Measurements from ENCODE around the gene TMEM217. TPM values are rescaled to one million over a fixed set of nuclear protein-coding genes. Genes with fewer than 3 reads are reported as not detected.
A peak's percentile ranks its signal among the peaks of the same experiment; 100 is the strongest.

The TMEM217 gene
- total RNA-seq, 1 donor: 13.7 TPM

GRCh38 chr6:37244430-37245310 is 13.3 kb downstream of the TMEM217 start:
- DNase-seq (ENCODE audit: low read depth in 2 of 3, low spot score in 2 of 3): no peak

GRCh38 chr6:37243816-37244370 is 14.1 kb downstream of the TMEM217 start:
- no peak for DNase-seq (ENCODE audit: low read depth in 2 of 3, low spot score in 2 of 3)

- DNase-seq (ENCODE audit: low read depth in 2 of 3, low spot score in 2 of 3): no peak
Measured at GRCh38 chr6:37243131-37243815, 14.7 kb downstream of the TMEM217 start.

- no peak for DNase-seq (ENCODE audit: low read depth in 2 of 3, low spot score in 2 of 3)
Measured at GRCh38 chr6:37242429-37243052, 15.4 kb downstream of the TMEM217 start.

GRCh38 chr6:37241775-37242428 is 16.0 kb downstream of the TMEM217 start:
- DNase-seq (ENCODE audit: low read depth in 2 of 3, low spot score in 2 of 3): no peak

- no peak for DNase-seq (ENCODE audit: low read depth in 2 of 3, low spot score in 2 of 3)
Measured at GRCh38 chr6:37241131-37241530, 16.8 kb downstream of the TMEM217 start.

- peak in 2 of 3 donors; percentile 69 to 88 for DNase-seq (ENCODE audit: low read depth in 2 of 3, low spot score in 2 of 3)
Measured at GRCh38 chr6:37239950-37240713, 17.8 kb downstream of the TMEM217 start.

- DNase-seq (ENCODE audit: low read depth in 2 of 3, low spot score in 2 of 3): no peak
Measured at GRCh38 chr6:37239526-37239925, 18.4 kb downstream of the TMEM217 start.

GRCh38 chr6:37238381-37238780 is 19.6 kb downstream of the TMEM217 start:
- DNase-seq (ENCODE audit: low read depth in 2 of 3, low spot score in 2 of 3): no peak

- no peak for DNase-seq (ENCODE audit: low read depth in 2 of 3, low spot score in 2 of 3)
Measured at GRCh38 chr6:37237789-37238188, 20.2 kb downstream of the TMEM217 start.

- DNase-seq (ENCODE audit: low read depth in 2 of 3, low spot score in 2 of 3): no peak
Measured at GRCh38 chr6:37236921-37237320, 21.0 kb downstream of the TMEM217 start.

GRCh38 chr6:37233541-37233940 is 24.4 kb downstream of the TMEM217 start:
- DNase-seq (ENCODE audit: low read depth in 2 of 3, low spot score in 2 of 3): no peak

- no peak for DNase-seq (ENCODE audit: low read depth in 2 of 3, low spot score in 2 of 3)
Measured at GRCh38 chr6:37232430-37233017, 25.4 kb downstream of the TMEM217 start.

GRCh38 chr6:37230104-37230503 is 27.8 kb downstream of the TMEM217 start:
- DNase-seq (ENCODE audit: low read depth in 2 of 3, low spot score in 2 of 3): no peak

GRCh38 chr6:37225350-37226169 is 32.4 kb downstream of the TMEM217 start:
- DNase-seq (ENCODE audit: low read depth in 2 of 3, low spot score in 2 of 3): no peak

- DNase-seq (ENCODE audit: low read depth in 2 of 3, low spot score in 2 of 3): no peak
Measured at GRCh38 chr6:37222992-37223391, 35.0 kb downstream of the TMEM217 start.

- peak in 2 of 3 donors; percentile 70 to 89 for DNase-seq (ENCODE audit: low read depth in 2 of 3, low spot score in 2 of 3)
Measured at GRCh38 chr6:37222125-37222967, 35.6 kb downstream of the TMEM217 start.
